Epithelial cell of proximal tubule (primary cell): ENCODE results near the gene FAXC. TPM values are rescaled to one million over a fixed set of nuclear protein-coding genes. Genes with fewer than 3 reads are reported as not detected.

Source experiments
- DNase-seq: peaks from one replicate; pipeline ENCODE4 v3.0.0-alpha.2; 2011; ENCODE audit warnings: low read depth
- H3K4me3 ChIP-seq: 2 replicates; pipeline ENCODE4 v1.5.1; 2011; ENCODE audit warnings: low read depth, mild to moderate bottlenecking, low read length
- CTCF ChIP-seq: conservative IDR thresholded peaks from 2 replicates; pipeline ENCODE4 v1.5.1; 2012; ENCODE audit warnings: low read depth, mild to moderate bottlenecking, low read length
- total RNA-seq: library from RNA; depleted of rRNA; stranded (reverse); fragments of >200 nt; gene quantifications from 2 replicates; pipeline ENCODE4 v1.2.3, GENCODE V29; 2015

Gene FAXC
- total RNA-seq, 1 donor from 2014 or later, result 7.2 TPM

- no peak for TF ChIP-seq CTCF
- DNase-seq, result no peak
- no peak overlapping the region for H3K4me3 ChIP-seq
Observed at GRCh38 chr6:99354983-99355382, 5.5 kb upstream of the FAXC start.

GRCh38 chr6:99353126-99353525 lies 3.7 kb upstream of the FAXC start:
- TF ChIP-seq CTCF, result no peak
- no peak for DNase-seq

GRCh38 chr6:99350573-99350972 lies 1.1 kb upstream of the FAXC start:
- TF ChIP-seq CTCF, result no peak
- peak overlapping the region; percentile 60 for H3K4me3 ChIP-seq
- DNase-seq, result no peak

More at GRCh38 chr6:99353126-99353525, 3.7 kb upstream of the FAXC start:
- no peak overlapping the region for H3K4me3 ChIP-seq

- no peak for DNase-seq
- H3K4me3 ChIP-seq, result peak overlapping the region; percentile 60
- no peak for TF ChIP-seq CTCF
Observed at GRCh38 chr6:99348288-99349170, 945 bp downstream of the FAXC start.

GRCh38 chr6:99347804-99348203 lies 1.7 kb downstream of the FAXC start:
- no peak for TF ChIP-seq CTCF
- no peak for DNase-seq
- no peak overlapping the region for H3K4me3 ChIP-seq

GRCh38 chr6:99346595-99346994 lies 2.9 kb downstream of the FAXC start:
- H3K4me3 ChIP-seq, result no peak overlapping the region
- DNase-seq, result no peak
- no peak for TF ChIP-seq CTCF

GRCh38 chr6:99345164-99345563 lies 4.3 kb downstream of the FAXC start:
- no peak overlapping the region for H3K4me3 ChIP-seq
- no peak for TF ChIP-seq CTCF
- no peak for DNase-seq
